HepG2 (cell line): Measurements from ENCODE around the gene ST3GAL5. TPM values are rescaled to one million over a fixed set of nuclear protein-coding genes. Genes with fewer than 3 reads are reported as not detected.
A peak's percentile ranks its signal among the peaks of the same experiment; 100 is the strongest.

Source experiments
- ATAC-seq: fragments of 200-7000 bp; cut with Tn5 transposase; 3 replicates; pipeline ENCODE4 v1.9.1; 2020; ENCODE audit warnings: mild to moderate bottlenecking, moderate library complexity
- BruUV-seq: library from RNA; stranded (reverse); fragments of 400-500 nt; replicated peaks from 2 replicates; lab custom pipeline; 2021; lab: Mats Ljungman, UMichigan
- CTCF ChIA-PET: fragments of 300-600 bp; formaldehyde crosslinking; extraction: SDS; loops from one replicate; lab custom pipeline; 2021; ENCODE audit warnings: low total read pairs, inconsistent platforms, low intra/inter-chr PET ratio; lab: Yijun Ruan, JAX
- POLR2A ChIA-PET: fragments of 350-600 bp; sonication (Branson Sonifier 250); formaldehyde crosslinking; loops from one replicate; lab custom pipeline; 2020; ENCODE audit warnings: antibody characterized with exemption, inconsistent platforms; lab: Yijun Ruan, JAX
- DNase-seq: peaks from one replicate; pipeline ENCODE4 v3.0.0-alpha.2; 2015; ENCODE audit warnings: low spot score
- FAIRE-seq: peaks from 3 replicates; lab custom pipeline; 2011; peaks lifted over from hg19 to GRCh38; lab: Jason Lieb, UNC
- H2AFZ ChIP-seq: one replicate; pipeline ENCODE4 v1.6.1; 2011; ENCODE audit warnings: low read length, inconsistent platforms
- H3K27ac ChIP-seq: fragments of 300-600 bp; 3 replicates; pipeline ENCODE4 v1.8.0; 2011; ENCODE audit warnings: mixed run types, mild to moderate bottlenecking, mixed read lengths, low read length, inconsistent platforms; ENCODE audit not compliant: insufficient read depth; ENCODE audit errors: extremely low read length
- H3K27me3 ChIP-seq, 2 experiments: fragments of 200-600 bp in 1 of 2; 2 replicates in 1 of 2; 3 replicates in 1 of 2; pipeline versions ENCODE4 v1.6.0 to v1.8.0; 2011; ENCODE audit warnings: low read length in 2 of 2, mild to moderate bottlenecking in 2 of 2, moderate library complexity in 2 of 2, inconsistent platforms in 1 of 2; ENCODE audit not compliant: insufficient read depth in 2 of 2, control insufficient read depth in 1 of 2
- H3K36me3 ChIP-seq, 2 experiments: fragments of 200-600 bp in 1 of 2; replicated peaks in 1 of 2; 2 replicates in 1 of 2; 3 replicates in 1 of 2; pipeline versions ENCODE4 v1.5.1 to v1.8.0; 2011; ENCODE audit warnings: low read length in 2 of 2, inconsistent platforms in 1 of 2; ENCODE audit not compliant: insufficient read depth in 2 of 2, control insufficient read depth in 1 of 2
- H3K4me1 ChIP-seq: 2 replicates; pipeline ENCODE4 v1.5.1; 2012; ENCODE audit warnings: low read length, inconsistent platforms; ENCODE audit not compliant: insufficient read depth
- H3K4me2 ChIP-seq: 2 replicates; pipeline ENCODE4 v1.6.0; 2011; ENCODE audit warnings: low read depth, low read length, inconsistent platforms
- H3K4me3 ChIP-seq, 3 experiments: fragments of 200-600 bp in 1 of 3; sonication (generic), shearing (Covaris generic) in 1 of 3; replicated peaks in 1 of 3; 2 replicates each; pipeline ENCODE4 v1.5.1; 2011 to 2016; ENCODE audit warnings: low read length in 3 of 3, inconsistent platforms in 2 of 3, low read depth in 2 of 3, mild to moderate bottlenecking in 2 of 3, control low read depth in 1 of 3, mixed read lengths in 1 of 3; ENCODE audit not compliant: insufficient read depth in 1 of 3
- H3K79me2 ChIP-seq: one replicate; pipeline ENCODE4 v1.6.1; 2011; ENCODE audit warnings: low read length, inconsistent platforms; ENCODE audit not compliant: insufficient read depth
- H3K9ac ChIP-seq: 2 replicates; pipeline ENCODE4 v1.6.0; 2011; ENCODE audit warnings: mild to moderate bottlenecking, low read depth, low read length, inconsistent platforms; ENCODE audit not compliant: insufficient read depth
- H3K9me3 ChIP-seq: 2 replicates; pipeline ENCODE4 v1.5.1; 2012; ENCODE audit warnings: mild to moderate bottlenecking, low read length
- H4K20me1 ChIP-seq: 2 replicates; pipeline ENCODE4 v1.6.0; 2011; ENCODE audit warnings: inconsistent platforms, mild to moderate bottlenecking, low read length, moderate library complexity; ENCODE audit not compliant: insufficient read depth
- BCL3 ChIP-seq: sonication (generic); formaldehyde crosslinking; IDR thresholded peaks from 2 replicates; pipeline ENCODE4 v1.5.1; 2020; ENCODE audit warnings: mild to moderate bottlenecking, missing genetic modification reagents, moderate library complexity
- HMG20A ChIP-seq: IDR thresholded peaks from 2 replicates; pipeline ENCODE4 v1.6.1; 2016; ENCODE audit warnings: borderline replicate concordance
- HOXA5 ChIP-seq: sonication (generic); formaldehyde crosslinking; IDR thresholded peaks from 2 replicates; pipeline ENCODE4 v1.4.0; 2020; ENCODE audit warnings: missing genetic modification reagents
- KMT2B ChIP-seq: IDR thresholded peaks from 2 replicates; pipeline ENCODE4 v1.6.1; 2016; ENCODE audit warnings: missing genetic modification reagents, missing compliant biosample characterization
- MAFF ChIP-seq: IDR thresholded peaks from 2 replicates; pipeline ENCODE4 v1.6.1; 2011; ENCODE audit warnings: low read depth, low read length, improper control_type of control experiment
- MNT ChIP-seq: fragments of 450-650 bp; IDR thresholded peaks from 2 replicates; pipeline ENCODE4 v1.6.1; 2016
- PAX8 ChIP-seq: sonication (generic); formaldehyde crosslinking; IDR thresholded peaks from 2 replicates; pipeline ENCODE4 v1.8.0; 2022; ENCODE audit warnings: mild to moderate bottlenecking, missing genetic modification reagents, borderline replicate concordance
- RAD21 ChIP-seq: fragments of 450-650 bp; formaldehyde crosslinking; IDR thresholded peaks from 2 replicates; pipeline ENCODE4 v1.5.0; 2020; ENCODE audit warnings: mild to moderate bottlenecking
- REL ChIP-seq: sonication (generic); formaldehyde crosslinking; conservative IDR thresholded peaks from 2 replicates; pipeline ENCODE4 v1.8.0; 2022; ENCODE audit warnings: mild to moderate bottlenecking, missing genetic modification reagents, moderate library complexity
- SMAD1 ChIP-seq: sonication (generic); formaldehyde crosslinking; IDR thresholded peaks from 2 replicates; pipeline ENCODE4 v1.4.0; 2020; ENCODE audit warnings: missing genetic modification reagents, low read depth, mild to moderate bottlenecking, borderline replicate concordance
- STAG1 ChIP-seq: sonication (generic); formaldehyde crosslinking; IDR thresholded peaks from 2 replicates; pipeline ENCODE4 v1.4.0; 2020; ENCODE audit warnings: missing genetic modification reagents
- TAF1 ChIP-seq: sonication (generic); formaldehyde crosslinking; IDR thresholded peaks from 2 replicates; pipeline ENCODE4 v1.4.0; 2020; ENCODE audit warnings: missing genetic modification reagents
- TEAD3 ChIP-seq: optimal IDR thresholded peaks from 2 replicates; pipeline ENCODE3; 2016; ENCODE audit warnings: borderline replicate concordance
- TMF1 ChIP-seq: sonication (generic); formaldehyde crosslinking; IDR thresholded peaks from 2 replicates; pipeline ENCODE4 v1.8.1; 2022; ENCODE audit warnings: low read depth, missing genetic modification reagents
- ZFP36L1 ChIP-seq: sonication (generic); formaldehyde crosslinking; IDR thresholded peaks from 2 replicates; pipeline ENCODE4 v1.8.0; 2022; ENCODE audit warnings: mild to moderate bottlenecking, missing genetic modification reagents, moderate library complexity
- WGBS: methylation state at CpG from one replicate; pipeline ENCODE4 v1.1.6; 2017; ENCODE audit warnings: low lambda C conversion rate; 5-methylcytosine and 5-hydroxymethylcytosine counted together
- in situ Hi-C: cut with HindIII; loops from 2 replicates; pipeline ENCODE4 v1.10.0; 2017; ENCODE audit warnings: low pct_unique_long_range_greater_than_20kb; ENCODE audit not compliant: extremely low pct_ligation_motif_present
- intact Hi-C: fragments of 100-400 bp; cut with micrococcal nuclease; formaldehyde crosslinking; loops from one replicate; pipeline ENCODE4 v1.10.0; 2022; ENCODE audit not compliant: unreplicated experiment
- polyA plus RNA-seq, 8 experiments: library from polyadenylated mRNA; depleted of rRNA in 3 of 8; stranded (reverse) in 7 of 8; unstranded in 1 of 8; fragments of >200 nt; fragmentation: Illumina TruSeq in 4 of 8; extraction: Trizol in 4 of 8; gene quantifications; 2 replicates each; pipeline versions ENCODE4 v1.2.1 to v1.2.3, GENCODE V29; 2011 to 2016; ENCODE audit warnings: low read depth in 4 of 8, missing spikeins in 1 of 8, mixed read lengths in 1 of 8; ENCODE audit not compliant: insufficient read depth in 1 of 8
- total RNA-seq, 5 experiments: library from RNA; depleted of rRNA; stranded (reverse); fragments of >200 nt; fragmentation: Illumina TruSeq; extraction: Trizol; gene quantifications; 2 replicates each; pipeline ENCODE4 v1.2.3, GENCODE V29; 2016; ENCODE audit warnings: low read depth in 1 of 5
- TF ChIP-seq, protein P1 (sequence below): IDR thresholded peaks from 2 replicates; pipeline ENCODE4 v1.6.1; 2016; ENCODE audit warnings: low read depth
- TF ChIP-seq, protein P2 (sequence below): sonication (generic); formaldehyde crosslinking; IDR thresholded peaks from 2 replicates; pipeline ENCODE4 v1.5.0; 2020; ENCODE audit warnings: mild to moderate bottlenecking, missing genetic modification reagents, moderate library complexity

The ST3GAL5 gene
- total and polyA plus RNA-seq, 2 of the 13 experiments (the other 11 are each of a cell fraction or from before 2014, with no cell fraction given): 1.3 to 2.0 TPM

DNA sequence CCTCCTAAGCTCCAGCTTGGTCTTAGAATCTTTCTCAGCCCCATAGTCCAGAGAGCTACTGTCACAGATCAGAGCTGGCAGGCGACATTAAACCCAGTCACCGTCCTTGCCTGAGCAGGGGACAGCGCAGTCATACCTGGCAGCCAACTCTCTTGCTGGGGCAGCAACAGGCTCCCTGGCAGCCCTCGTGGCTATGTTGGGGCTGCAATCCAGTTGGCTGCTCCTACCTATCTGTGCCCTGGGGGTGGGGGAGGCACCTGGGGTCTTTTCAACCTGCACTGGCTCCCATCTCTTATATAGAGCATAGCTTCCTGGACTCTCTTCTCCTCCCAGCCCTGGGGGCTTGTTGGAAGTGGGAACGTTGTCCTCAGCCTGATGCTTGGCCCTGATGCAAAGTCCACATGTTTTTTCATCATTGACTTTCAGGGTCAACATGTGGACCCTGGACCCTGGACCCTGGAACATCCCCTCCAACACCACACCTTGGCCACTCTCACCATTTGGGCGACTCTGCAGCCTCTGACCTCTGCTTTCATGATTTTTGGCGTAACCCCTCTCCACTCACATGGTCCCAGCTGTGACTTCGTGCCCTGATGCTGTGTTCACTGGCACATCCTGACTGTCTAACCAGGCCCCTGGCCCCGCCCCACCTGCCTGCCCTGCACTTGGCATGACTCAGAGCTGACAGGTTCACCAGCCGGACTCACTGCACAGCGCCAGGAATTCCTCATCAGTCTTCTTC, 89.4 kb downstream of the ST3GAL5 start (continued):
- TF ChIP-seq HMG20A (CRISPR knock-in tag): peak; percentile 61
- TF ChIP-seq REL (CRISPR knock-in tag): no peak
- peak; percentile 39; the same call in 1 of the 2 replicates for TF ChIP-seq MNT
- TF ChIP-seq, all 625 proteins: peak for 48

- H3K4me2 ChIP-seq: no peak overlapping the region
- no peak overlapping the region for H3K27ac ChIP-seq
- in situ Hi-C loops: no loop called here
- ATAC-seq (peak; percentile 43; the same call in 2 of the 3 replicates), FAIRE-seq (peak; percentile 93), DNase-seq (peak; percentile 77)
- no peaks in the 10 kb centered on the region for H3K79me2 ChIP-seq
- H2AFZ ChIP-seq: no peak overlapping the region
- POLR2A ChIA-PET: no interaction called here
- H3K36me3 ChIP-seq: no peaks in the 10 kb centered on the region
- CTCF ChIA-PET: interaction anchor here (1.2 to 1.6 kb wide), 3 partner anchors 16 to 69 kb away, joined by 3 to 8 read pairs (median 5); no protein-coding TSS in a partner anchor
- no TSS peak for BruUV-seq
- H3K4me3 ChIP-seq: no peak overlapping the region
- intact Hi-C loops: loop anchor here (1.0 to 2.0 kb wide), 2 partner anchors 25 to 48 kb away; no protein-coding TSS in a partner anchor
- WGBS: 55% methylated on average over 6 of the region's 6 CpGs
- H4K20me1 ChIP-seq: no peaks in the 10 kb centered on the region
- H3K9ac ChIP-seq: no peak overlapping the region
- H3K9me3 ChIP-seq: no peaks in the 10 kb centered on the region
- H3K4me1 ChIP-seq: peaks cover 56% of the 10 kb centered on the region
- H3K27me3 ChIP-seq: no peaks in the 10 kb centered on the region; a peak in 1 of 5 replicates
- TF ChIP-seq TEAD3 (CRISPR knock-in tag) (peak; percentile 23), ZFP36L1 (no peak), BCL3 (CRISPR knock-in tag) (no peak), KMT2B (CRISPR knock-in tag) (no peak), HOXA5 (CRISPR knock-in tag) (0 out of 2 replicates have a peak, but pooled peaks have one; percentile 34), PAX8 (CRISPR knock-in tag) (no peak), TAF1 (CRISPR knock-in tag) (no peak), SMAD1 (CRISPR knock-in tag) (no peak), STAG1 (CRISPR knock-in tag) (peak; percentile 71), MAFF (peak; percentile 60), TMF1 (CRISPR knock-in tag) (no peak), RAD21 (CRISPR knock-in tag) (peak; percentile 62; the same call in 1 of the 2 replicates)
- TF ChIP-seq, protein P1, sequence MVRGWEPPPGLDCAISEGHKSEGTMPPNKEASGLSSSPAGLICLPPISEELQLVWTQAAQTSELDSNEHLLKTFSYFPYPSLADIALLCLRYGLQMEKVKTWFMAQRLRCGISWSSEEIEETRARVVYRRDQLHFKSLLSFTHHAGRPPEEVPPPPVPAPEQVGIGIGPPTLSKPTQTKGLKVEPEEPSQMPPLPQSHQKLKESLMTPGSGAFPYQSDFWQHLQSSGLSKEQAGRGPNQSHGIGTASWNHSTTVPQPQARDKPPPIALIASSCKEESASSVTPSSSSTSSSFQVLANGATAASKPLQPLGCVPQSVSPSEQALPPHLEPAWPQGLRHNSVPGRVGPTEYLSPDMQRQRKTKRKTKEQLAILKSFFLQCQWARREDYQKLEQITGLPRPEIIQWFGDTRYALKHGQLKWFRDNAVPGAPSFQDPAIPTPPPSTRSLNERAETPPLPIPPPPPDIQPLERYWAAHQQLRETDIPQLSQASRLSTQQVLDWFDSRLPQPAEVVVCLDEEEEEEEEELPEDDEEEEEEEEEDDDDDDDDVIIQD: no peak
- TF ChIP-seq, protein P2, sequence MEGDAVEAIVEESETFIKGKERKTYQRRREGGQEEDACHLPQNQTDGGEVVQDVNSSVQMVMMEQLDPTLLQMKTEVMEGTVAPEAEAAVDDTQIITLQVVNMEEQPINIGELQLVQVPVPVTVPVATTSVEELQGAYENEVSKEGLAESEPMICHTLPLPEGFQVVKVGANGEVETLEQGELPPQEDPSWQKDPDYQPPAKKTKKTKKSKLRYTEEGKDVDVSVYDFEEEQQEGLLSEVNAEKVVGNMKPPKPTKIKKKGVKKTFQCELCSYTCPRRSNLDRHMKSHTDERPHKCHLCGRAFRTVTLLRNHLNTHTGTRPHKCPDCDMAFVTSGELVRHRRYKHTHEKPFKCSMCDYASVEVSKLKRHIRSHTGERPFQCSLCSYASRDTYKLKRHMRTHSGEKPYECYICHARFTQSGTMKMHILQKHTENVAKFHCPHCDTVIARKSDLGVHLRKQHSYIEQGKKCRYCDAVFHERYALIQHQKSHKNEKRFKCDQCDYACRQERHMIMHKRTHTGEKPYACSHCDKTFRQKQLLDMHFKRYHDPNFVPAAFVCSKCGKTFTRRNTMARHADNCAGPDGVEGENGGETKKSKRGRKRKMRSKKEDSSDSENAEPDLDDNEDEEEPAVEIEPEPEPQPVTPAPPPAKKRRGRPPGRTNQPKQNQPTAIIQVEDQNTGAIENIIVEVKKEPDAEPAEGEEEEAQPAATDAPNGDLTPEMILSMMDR: peak; percentile 64
These were observed 90.9 kb downstream of the ST3GAL5 start for GRCh38 chr2:85797921-85798320.
